K562 (cell line): ENCODE results near the gene TCEAL2.

Experiments
- POLR2A ChIP-seq: fragments of 450-650 bp; conservative IDR thresholded peaks from 2 replicates; pipeline ENCODE4 v1.6.1; 2016
- POLR2AphosphoS5 ChIP-seq: IDR thresholded peaks from 2 replicates; pipeline ENCODE4 v1.6.1; 2011; ENCODE audit warnings: mild to moderate bottlenecking, low read depth, low read length, moderate library complexity; ENCODE audit not compliant: control insufficient read depth, insufficient read depth
- STAG1 ChIP-seq: sonication (generic); formaldehyde crosslinking; IDR thresholded peaks from 2 replicates; pipeline ENCODE4 v1.5.0; 2020; ENCODE audit warnings: missing genetic modification reagents, borderline replicate concordance
- TEAD4 ChIP-seq, 2 experiments: sonication (generic) in 1 of 2; formaldehyde crosslinking in 1 of 2; IDR thresholded peaks; 2 replicates each; pipeline versions ENCODE4 v1.6.1 to v1.8.0; 2012 to 2022; ENCODE audit warnings: borderline replicate concordance in 1 of 2, inconsistent platforms in 1 of 2, low read length in 1 of 2, mild to moderate bottlenecking in 1 of 2, missing genetic modification reagents in 1 of 2

DNA sequence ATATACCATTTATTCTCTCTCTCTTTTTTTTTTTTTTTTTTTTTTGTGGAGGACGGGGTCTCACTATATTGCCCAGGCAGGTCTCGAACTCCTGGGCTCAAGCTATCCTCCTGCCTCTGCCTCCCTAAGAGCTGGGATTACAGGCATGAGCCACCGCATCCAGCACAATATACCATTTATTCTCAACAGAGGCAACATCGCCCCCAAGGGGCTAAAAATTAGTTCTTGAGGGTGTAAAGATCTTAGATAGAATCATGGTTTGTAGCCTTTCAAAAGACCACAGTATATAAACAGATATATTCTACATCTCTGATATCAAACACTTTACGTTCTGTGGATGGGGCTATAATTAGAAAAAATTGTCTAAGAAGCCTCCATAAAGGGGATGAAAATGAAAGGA, 39.8 kb upstream of the TCEAL2 start:
- no peak for TF ChIP-seq POLR2A
- no peak for TF ChIP-seq TEAD4 (IDR thresholded peaks at IDR 0.05; ENCODE audit: low read length)
- TF ChIP-seq TEAD4 (CRISPR knock-in tag; IDR thresholded peaks at IDR 0.05; ENCODE audit: borderline replicate concordance) = no peak
- no peak for TF ChIP-seq STAG1 (CRISPR knock-in tag)
- no peak for TF ChIP-seq POLR2AphosphoS5
